Measurements from ENCODE around the gene TMC1. TPM values are rescaled to one million over a fixed set of nuclear protein-coding genes. Genes with fewer than 3 reads are reported as not detected.

The TMC1 gene
- total RNA-seq, 1 experiment from 2014 or later = not detected

DNA sequence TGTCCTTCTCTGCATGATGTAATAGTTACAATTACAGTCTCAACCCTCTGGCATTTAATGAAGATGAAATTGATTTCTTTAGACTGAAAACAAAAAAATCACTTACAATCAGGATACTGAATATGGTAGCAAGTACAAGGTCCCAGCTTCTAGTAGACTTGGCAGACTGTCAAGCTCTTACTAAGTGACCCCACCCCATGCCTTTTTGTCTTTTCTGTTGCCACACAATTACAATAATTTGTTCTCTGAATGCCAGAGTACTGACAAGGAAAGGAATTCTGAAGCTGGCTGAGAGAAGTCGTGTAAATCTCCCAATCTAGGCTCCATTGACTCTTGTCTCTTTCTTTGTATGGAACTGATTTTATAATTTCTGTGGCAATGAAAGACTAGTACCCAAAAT is 154.2 kb downstream of the TMC1 start:
- Histone ChIP-seq H3K27me3 (no peaks in the 10 kb centered on the region), H3K4me3 (no peak overlapping the region), H3K9me3 (no peaks in the 10 kb centered on the region), H3K36me3 (no peaks in the 10 kb centered on the region)
- DNase-seq = peak; percentile 23

DNA sequence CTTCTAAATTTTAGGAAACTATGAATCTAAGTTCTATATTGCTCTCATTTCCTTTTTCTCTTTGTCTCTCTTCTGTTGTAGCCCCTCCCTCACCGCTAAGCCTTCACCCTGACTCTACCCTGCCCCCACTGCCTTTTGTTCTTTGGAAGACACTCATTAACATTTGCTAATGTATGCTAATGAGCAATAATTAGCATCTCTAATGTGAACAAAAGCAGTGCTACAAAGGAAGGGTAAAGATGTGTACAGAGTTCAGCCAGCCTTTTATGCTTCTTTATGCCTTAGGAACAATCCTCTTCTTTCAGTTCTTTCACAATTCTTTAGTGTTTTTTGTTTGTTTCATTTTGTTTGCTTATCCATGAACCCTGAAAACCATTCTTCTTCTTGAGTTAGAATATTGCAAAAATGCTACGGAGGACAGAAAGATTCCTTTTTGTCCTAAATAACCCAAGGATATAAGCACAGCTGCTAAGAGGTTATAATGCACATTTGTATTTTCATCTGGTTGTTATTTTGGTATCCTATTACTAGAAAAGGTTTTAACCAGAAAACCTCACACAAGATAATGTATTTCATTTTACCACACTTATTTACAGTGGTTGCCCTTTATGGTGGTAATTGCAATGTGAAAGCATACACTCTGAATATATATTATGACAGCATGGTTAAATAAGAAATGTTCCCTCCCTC is 159.3 kb downstream of the TMC1 start:
- H3K36me3 ChIP-seq = no peaks in the 10 kb centered on the region
- H3K27me3 ChIP-seq = no peaks in the 10 kb centered on the region
- no peaks in the 10 kb centered on the region for H3K9me3 ChIP-seq
- H3K4me3 ChIP-seq = no peak overlapping the region
- no peak for DNase-seq

DNA sequence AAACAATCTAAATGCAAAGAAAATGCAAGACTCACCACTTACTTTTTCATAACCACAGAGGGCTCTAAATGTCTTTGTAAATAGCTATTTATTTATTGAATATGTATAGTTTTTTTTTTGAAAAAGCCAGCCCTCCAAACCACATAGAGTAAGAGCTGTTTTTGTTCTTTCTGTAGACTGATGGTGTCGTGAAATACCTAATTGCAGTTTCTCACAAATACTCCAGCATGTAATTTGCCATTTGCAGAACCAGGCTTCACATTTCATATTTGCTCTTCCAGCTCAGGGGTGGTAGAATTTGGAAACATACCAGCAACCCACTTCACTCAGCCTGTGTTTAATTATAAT is 159.8 kb downstream of the TMC1 start:
- H3K36me3 ChIP-seq = no peaks in the 10 kb centered on the region
- H3K4me3 ChIP-seq = no peak overlapping the region
- H3K27me3 ChIP-seq = no peaks in the 10 kb centered on the region
- H3K9me3 ChIP-seq = no peaks in the 10 kb centered on the region
- DNase-seq = no peak

- H3K36me3 ChIP-seq = no peaks in the 10 kb centered on the region
- no peaks in the 10 kb centered on the region for H3K27me3 ChIP-seq
- no peak for DNase-seq
- H3K4me3 ChIP-seq = no peak overlapping the region
- no peaks in the 10 kb centered on the region for H3K9me3 ChIP-seq
Observed at GRCh38 chr9:72684615-72685014, 163.2 kb downstream of the TMC1 start.

DNA sequence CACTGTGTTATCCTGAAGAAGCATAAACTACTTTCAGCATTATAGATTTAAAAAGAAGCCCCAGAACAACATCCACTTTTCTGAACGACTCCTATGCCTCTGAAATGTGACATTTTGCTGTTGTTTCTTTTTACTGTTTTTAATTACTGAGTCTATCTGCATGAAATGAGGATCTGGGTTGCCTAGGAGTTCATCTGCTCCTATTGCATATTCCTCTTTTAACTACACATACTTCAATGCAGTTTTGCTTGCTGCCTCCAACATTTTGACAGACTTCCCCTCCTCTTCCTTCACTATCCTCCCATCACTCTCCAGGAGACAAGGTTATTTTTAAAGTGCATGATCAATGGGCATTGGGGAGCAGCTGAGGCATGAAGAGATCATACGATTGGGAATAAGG is 164.5 kb downstream of the TMC1 start:
- no peaks in the 10 kb centered on the region for H3K27me3 ChIP-seq
- H3K36me3 ChIP-seq = no peaks in the 10 kb centered on the region
- no peak overlapping the region for H3K4me3 ChIP-seq
- DNase-seq = no peak
- no peaks in the 10 kb centered on the region for H3K9me3 ChIP-seq

DNA sequence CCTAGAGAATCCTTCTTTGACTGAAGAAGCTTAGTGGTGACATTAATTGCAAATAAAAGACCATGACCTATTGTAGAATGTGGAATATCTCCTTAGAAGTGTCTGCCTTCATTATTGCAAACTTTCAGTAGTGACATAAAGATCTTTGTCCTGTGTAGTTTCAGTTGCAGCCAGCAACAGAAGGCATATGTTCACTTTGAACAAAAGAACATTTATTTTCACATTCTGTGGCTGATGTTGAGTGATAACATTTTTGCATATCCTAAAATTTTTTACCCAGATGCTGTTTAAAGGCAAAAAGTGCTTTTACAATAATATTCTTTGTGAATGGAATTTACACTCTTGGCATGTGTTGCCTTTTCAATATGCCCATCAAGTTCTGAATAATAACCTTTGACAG is 165.9 kb downstream of the TMC1 start:
- Histone ChIP-seq H3K4me3 (no peak overlapping the region), H3K9me3 (no peaks in the 10 kb centered on the region), H3K36me3 (no peaks in the 10 kb centered on the region), H3K27me3 (no peaks in the 10 kb centered on the region)
- DNase-seq = no peak

DNA sequence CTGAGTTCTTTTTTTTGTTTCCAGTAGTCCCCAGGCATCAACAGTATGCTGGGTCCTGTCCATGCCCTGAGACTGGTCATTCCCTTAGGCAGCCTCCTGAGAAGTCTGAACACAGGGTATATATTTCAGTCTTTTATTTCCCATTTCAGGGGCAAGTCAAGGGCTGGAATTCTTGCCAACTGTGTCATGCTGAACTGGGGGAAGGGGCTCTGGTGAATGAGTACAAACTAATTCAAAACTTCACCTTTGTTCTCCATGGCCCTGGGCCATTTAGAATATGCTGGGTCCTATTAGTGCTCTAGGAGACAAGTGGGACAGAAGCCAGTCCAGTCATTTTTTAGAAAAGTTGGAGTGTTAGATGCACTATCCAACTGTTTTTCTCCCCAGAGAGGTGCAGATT is 170.3 kb downstream of the TMC1 start:
- H3K27me3 ChIP-seq = no peaks in the 10 kb centered on the region
- H3K4me3 ChIP-seq = no peak overlapping the region
- no peaks in the 10 kb centered on the region for H3K9me3 ChIP-seq
- H3K36me3 ChIP-seq = no peaks in the 10 kb centered on the region
- DNase-seq = no peak

GRCh38 chr9:72695365-72695764 is 174.0 kb downstream of the TMC1 start:
- H3K4me3 ChIP-seq = no peak overlapping the region
- DNase-seq = no peak
- H3K9me3 ChIP-seq = no peaks in the 10 kb centered on the region
- H3K27me3 ChIP-seq = no peaks in the 10 kb centered on the region
- H3K36me3 ChIP-seq = no peaks in the 10 kb centered on the region

DNA sequence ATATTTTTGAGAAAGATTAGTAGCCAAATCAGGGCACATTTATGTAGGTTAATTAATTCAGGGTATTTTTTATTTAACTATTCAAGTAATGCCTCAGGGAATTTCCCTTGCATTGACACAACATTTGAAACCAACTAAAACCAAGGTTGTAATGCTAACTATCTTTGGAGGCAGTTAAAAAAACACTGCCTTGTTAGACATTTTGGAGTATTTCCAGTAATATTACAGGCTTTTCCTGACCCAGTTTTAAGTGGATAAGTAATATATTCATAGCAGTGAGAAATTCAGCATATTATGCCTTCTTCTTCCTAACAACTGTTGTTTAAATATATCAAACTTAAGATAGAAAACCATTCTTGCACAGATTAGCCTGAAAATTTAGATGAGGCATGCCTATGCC is 175.1 kb downstream of the TMC1 start:
- Histone ChIP-seq H3K36me3 (no peaks in the 10 kb centered on the region), H3K27me3 (no peaks in the 10 kb centered on the region), H3K9me3 (no peaks in the 10 kb centered on the region), H3K4me3 (no peak overlapping the region)
- no peak for DNase-seq

DNA sequence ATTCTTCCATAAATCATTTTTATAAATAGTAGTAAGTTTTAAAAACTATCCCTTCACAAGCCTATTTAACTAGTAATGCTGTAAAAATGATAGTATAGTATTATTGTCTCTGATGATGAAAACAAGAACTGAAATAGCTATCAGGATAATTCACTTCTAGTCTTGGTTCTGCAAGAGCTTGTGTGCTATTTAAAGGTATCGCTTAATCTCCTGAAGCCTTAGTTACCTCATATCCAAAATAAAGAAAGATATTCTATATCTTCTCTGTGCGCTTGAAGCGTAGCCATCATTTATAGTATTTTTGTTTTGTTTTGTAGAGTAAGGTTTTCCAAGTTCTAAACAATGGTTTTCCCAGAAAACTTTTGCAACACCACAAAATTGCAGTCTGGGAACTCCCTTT is 180.1 kb downstream of the TMC1 start:
- H3K9me3 ChIP-seq = no peaks in the 10 kb centered on the region
- H3K36me3 ChIP-seq = no peaks in the 10 kb centered on the region
- no peaks in the 10 kb centered on the region for H3K27me3 ChIP-seq
- no peak for DNase-seq
- H3K4me3 ChIP-seq = no peak overlapping the region

DNA sequence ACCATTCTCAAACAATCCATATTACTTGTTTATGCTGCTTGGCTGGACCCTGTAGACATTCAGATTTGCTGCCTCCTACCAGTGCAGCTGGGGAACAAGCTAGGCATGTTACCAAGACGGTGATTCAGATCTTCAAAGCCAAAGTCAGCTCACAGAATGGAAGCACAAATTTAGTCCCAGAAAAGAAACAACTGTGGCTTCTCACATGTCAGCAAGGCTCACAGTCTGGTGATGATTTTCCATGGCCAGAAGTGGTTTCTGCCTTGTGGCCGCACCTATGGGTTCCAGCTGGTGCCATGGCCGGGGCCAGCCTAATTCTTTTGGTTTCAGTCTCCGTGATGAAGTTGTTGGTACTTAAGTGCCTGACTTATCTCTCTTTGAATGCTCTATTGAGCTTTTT is 182.2 kb downstream of the TMC1 start:
- H3K4me3 ChIP-seq = no peak overlapping the region
- no peaks in the 10 kb centered on the region for H3K9me3 ChIP-seq
- DNase-seq = peak; percentile 2
- H3K36me3 ChIP-seq = no peaks in the 10 kb centered on the region
- no peaks in the 10 kb centered on the region for H3K27me3 ChIP-seq

DNA sequence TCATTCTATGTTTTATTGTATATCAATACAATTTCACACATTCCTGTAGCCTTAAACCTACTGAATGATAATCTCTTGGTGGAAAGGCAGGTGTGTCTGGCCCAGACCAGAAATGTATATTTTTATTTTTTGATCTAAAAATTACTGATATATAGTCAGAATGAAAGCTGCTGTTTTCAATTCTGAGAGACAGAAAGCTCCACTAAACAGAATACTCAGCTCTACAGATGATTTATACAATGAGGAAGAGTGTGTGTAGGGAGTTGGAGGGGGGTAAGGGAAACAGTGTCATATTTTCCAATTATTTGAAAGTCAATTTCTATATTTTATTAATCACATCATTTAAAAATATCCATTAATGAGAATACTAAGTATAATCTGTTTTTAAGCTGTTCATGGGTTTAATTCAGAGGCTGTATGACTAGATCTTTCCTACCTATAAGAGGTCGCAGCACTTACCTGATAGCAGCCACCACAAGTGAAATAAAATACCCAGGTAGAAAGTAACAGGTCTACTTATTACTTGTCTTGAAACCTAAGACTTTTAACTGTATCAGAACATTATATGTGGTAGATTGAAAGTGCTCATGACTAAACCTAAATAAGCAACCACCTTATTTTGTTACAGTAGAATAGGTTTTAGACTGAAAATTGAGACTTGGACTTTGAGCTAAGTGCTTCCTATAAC is 183.4 kb downstream of the TMC1 start:
- Histone ChIP-seq H3K9me3 (no peaks in the 10 kb centered on the region), H3K27me3 (no peaks in the 10 kb centered on the region), H3K4me3 (no peak overlapping the region), H3K36me3 (no peaks in the 10 kb centered on the region)
- DNase-seq = no peak

GRCh38 chr9:72718503-72718902 is 197.1 kb downstream of the TMC1 start:
- Histone ChIP-seq H3K27me3 (no peaks in the 10 kb centered on the region), H3K9me3 (no peaks in the 10 kb centered on the region), H3K36me3 (no peaks in the 10 kb centered on the region), H3K4me3 (no peak overlapping the region)
- no peak for DNase-seq

DNA sequence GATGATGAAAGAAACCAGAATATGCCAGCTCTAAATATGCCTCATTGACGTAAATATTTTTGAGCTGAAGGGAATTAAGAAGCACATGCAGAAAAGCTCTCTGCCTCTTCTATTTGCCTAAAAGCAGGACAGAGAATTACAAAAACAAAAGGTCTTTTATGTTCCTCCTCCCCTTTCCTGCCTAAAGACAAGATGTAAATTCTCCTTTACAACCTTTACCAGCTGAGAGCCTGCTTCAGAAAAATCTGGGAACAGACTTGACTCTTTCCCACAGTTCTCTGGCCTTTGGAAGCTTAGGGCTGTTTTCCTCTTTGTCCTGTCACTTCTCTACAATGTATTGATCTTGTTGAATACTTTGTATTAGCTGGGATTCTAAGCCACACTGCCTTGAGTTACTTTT is 199.7 kb downstream of the TMC1 start:
- H3K4me3 ChIP-seq = no peak overlapping the region
- H3K27me3 ChIP-seq = no peaks in the 10 kb centered on the region
- H3K36me3 ChIP-seq = no peaks in the 10 kb centered on the region
- DNase-seq = no peak
- no peaks in the 10 kb centered on the region for H3K9me3 ChIP-seq

GRCh38 chr9:72726947-72727346 is 205.5 kb downstream of the TMC1 start:
- no peaks in the 10 kb centered on the region for H3K36me3 ChIP-seq
- no peaks in the 10 kb centered on the region for H3K9me3 ChIP-seq
- no peak for DNase-seq
- H3K4me3 ChIP-seq = no peak overlapping the region
- no peaks in the 10 kb centered on the region for H3K27me3 ChIP-seq

GRCh38 chr9:72728031-72728770 is 206.8 kb downstream of the TMC1 start:
- DNase-seq = no peak
- no peaks in the 10 kb centered on the region for H3K27me3 ChIP-seq

GRCh38 chr9:72733895-72734294 is 212.5 kb downstream of the TMC1 start:
- H3K27me3 ChIP-seq = no peaks in the 10 kb centered on the region
- DNase-seq = no peak
- no peaks in the 10 kb centered on the region for H3K9me3 ChIP-seq
- H3K36me3 ChIP-seq = no peaks in the 10 kb centered on the region
- no peak overlapping the region for H3K4me3 ChIP-seq

More at GRCh38 chr9:72728031-72728770, 206.8 kb downstream of the TMC1 start:
- Histone ChIP-seq H3K9me3 (no peaks in the 10 kb centered on the region), H3K4me3 (no peak overlapping the region), H3K36me3 (no peaks in the 10 kb centered on the region)

DNA sequence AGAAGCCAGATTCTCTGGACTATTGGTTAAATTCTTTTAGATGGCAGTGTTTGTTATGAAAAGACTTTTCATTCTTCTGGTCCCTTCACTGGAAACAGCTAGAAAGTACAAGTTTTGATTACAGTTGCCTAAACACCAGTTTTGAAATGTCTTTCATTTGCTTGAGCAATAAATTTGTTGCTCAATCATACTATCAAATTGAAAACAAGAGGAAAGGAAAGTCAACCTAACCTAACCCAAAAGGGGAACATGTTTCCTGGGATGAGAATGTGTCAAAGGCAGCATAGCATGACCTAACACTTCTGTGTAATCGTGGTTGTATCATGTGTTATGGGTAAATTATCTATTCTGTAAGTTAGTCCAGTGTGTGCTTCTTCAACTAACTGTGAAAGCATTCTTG is 213.2 kb downstream of the TMC1 start:
- Histone ChIP-seq H3K27me3 (no peaks in the 10 kb centered on the region), H3K4me3 (no peak overlapping the region), H3K9me3 (no peaks in the 10 kb centered on the region), H3K36me3 (no peaks in the 10 kb centered on the region)
- no peak for DNase-seq
